Neural progenitor cell (in vitro differentiated cells): ENCODE results near the gene LYRM4. TPM values are rescaled to one million over a fixed set of nuclear protein-coding genes. Genes with fewer than 3 reads are reported as not detected.

ENCODE experiments used
- DNase-seq: peaks from one replicate; pipeline ENCODE4 v3.0.0-alpha.2; 2016; ENCODE audit warnings: low spot score
- H2AFZ ChIP-seq: fragments of 200-600 bp; sonication (generic); replicated peaks from 2 replicates; pipeline ENCODE4 v1.6.1; 2016; ENCODE audit warnings: antibody characterized with exemption
- H3F3A ChIP-seq: fragments of 200-600 bp; sonication (generic); 2 replicates; pipeline ENCODE4 v1.6.1; 2016; ENCODE audit warnings: antibody characterized with exemption, low read depth
- H3K27ac ChIP-seq: fragments of 200-600 bp; sonication (generic); 2 replicates; pipeline ENCODE4 v1.5.1; 2016; ENCODE audit warnings: mild to moderate bottlenecking
- H3K27me3 ChIP-seq: fragments of 200-600 bp; sonication (generic); 2 replicates; pipeline ENCODE4 v1.6.1; 2016; ENCODE audit warnings: mild to moderate bottlenecking, moderate library complexity
- H3K36me3 ChIP-seq: fragments of 200-600 bp; sonication (generic); 2 replicates; pipeline ENCODE4 v1.5.1; 2016
- H3K4me1 ChIP-seq: fragments of 200-600 bp; sonication (generic); 2 replicates; pipeline ENCODE4 v1.6.1; 2016; ENCODE audit warnings: mixed run types
- H3K4me2 ChIP-seq: fragments of 200-600 bp; sonication (generic); 2 replicates; pipeline ENCODE4 v1.6.1; 2016
- H3K4me3 ChIP-seq: fragments of 200-600 bp; sonication (generic); 2 replicates; pipeline ENCODE4 v1.5.1; 2016
- H3K79me2 ChIP-seq: fragments of 200-600 bp; sonication (generic); 2 replicates; pipeline ENCODE4 v1.6.1; 2016; ENCODE audit warnings: low read depth
- H3K9ac ChIP-seq: fragments of 200-600 bp; sonication (generic); 2 replicates; pipeline ENCODE4 v1.6.1; 2016
- H3K9me3 ChIP-seq: fragments of 200-600 bp; sonication (generic); 2 replicates; pipeline ENCODE4 v1.5.1; 2016; ENCODE audit warnings: low read depth
- H4K20me1 ChIP-seq: fragments of 200-600 bp; sonication (generic); 2 replicates; pipeline ENCODE4 v1.6.1; 2016; ENCODE audit warnings: low read depth
- H3K27ac Mint-ChIP-seq: 3 replicates; pipeline ENCODE4 v1.8.0; 2021; ENCODE audit warnings: mixed read lengths
- H3K27me3 Mint-ChIP-seq: 2 replicates; pipeline ENCODE4 v1.8.0; 2022; ENCODE audit warnings: low read depth, mild to moderate bottlenecking, inconsistent platforms, moderate library complexity, mixed read lengths; ENCODE audit not compliant: insufficient read depth
- H3K36me3 Mint-ChIP-seq: 3 replicates; pipeline ENCODE4 v1.8.0; 2021; ENCODE audit warnings: mixed read lengths
- H3K4me1 Mint-ChIP-seq: 3 replicates; pipeline ENCODE4 v1.8.0; 2021; ENCODE audit warnings: mixed read lengths
- H3K4me3 Mint-ChIP-seq: 3 replicates; pipeline ENCODE4 v1.8.0; 2021; ENCODE audit warnings: mild to moderate bottlenecking, moderate library complexity, mixed read lengths
- H3K9me3 Mint-ChIP-seq: 3 replicates; pipeline ENCODE4 v1.8.0; 2020; ENCODE audit warnings: mixed read lengths
- EZH2 ChIP-seq: fragments of 200-600 bp; sonication (generic); IDR thresholded peaks from 2 replicates; pipeline ENCODE4 v1.6.1; 2017; ENCODE audit warnings: antibody characterized with exemption, mild to moderate bottlenecking, moderate library complexity
- EZH2phosphoT487 ChIP-seq: fragments of 200-600 bp; sonication (generic); IDR thresholded peaks from 2 replicates; pipeline ENCODE4 v1.6.1; 2017; ENCODE audit warnings: antibody characterized with exemption
- total RNA-seq: library from RNA; depleted of rRNA; stranded (reverse); fragments of >200 nt; gene quantifications from 2 replicates; pipeline ENCODE4 v1.2.3, GENCODE V29; 2015; ENCODE audit warnings: low replicate concordance
- TF ChIP-seq, protein P1 (sequence below): fragments of 200-600 bp; sonication (generic); IDR thresholded peaks from 2 replicates; pipeline ENCODE4 v1.5.1; 2017; ENCODE audit warnings: antibody characterized with exemption, mild to moderate bottlenecking

LYRM4 gene
- total RNA-seq, 1 donor from 2014 or later: 23.9 TPM

DNA sequence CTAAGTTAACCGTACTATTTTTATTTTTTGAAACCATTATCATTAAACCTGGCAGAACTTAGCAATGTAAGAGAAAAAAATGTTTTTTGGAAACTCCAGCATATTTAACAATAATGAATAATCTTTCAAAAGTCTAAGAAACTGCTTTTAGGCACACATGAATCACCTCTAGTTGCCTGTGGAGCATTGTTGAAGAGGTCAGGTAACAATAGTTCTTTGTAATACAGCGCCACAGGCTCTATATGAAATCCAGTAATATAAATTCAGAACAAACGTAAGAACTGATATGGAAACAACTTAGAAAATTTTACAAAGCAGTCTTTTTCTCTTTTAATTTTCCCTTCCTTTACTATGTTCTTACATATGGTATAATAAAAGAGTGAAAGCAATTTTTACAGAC lies 10.3 kb downstream of the LYRM4 start:
- Histone ChIP-seq H4K20me1 (peaks cover 4% of the 10 kb centered on the region), H3K27me3 (no peaks in the 10 kb centered on the region), H3K4me3 (no peak overlapping the region), H3K36me3 (no peaks in the 10 kb centered on the region), H3K27ac (no peak overlapping the region), H3K9me3 (no peaks in the 10 kb centered on the region), H3K79me2 (peaks cover 46% of the 10 kb centered on the region), H2AFZ (no peak overlapping the region), H3K4me1 (no peaks in the 10 kb centered on the region), H3K9ac (no peak overlapping the region), H3F3A (no peaks in the 10 kb centered on the region), H3K4me2 (no peak overlapping the region)
- peaks cover 5% of the 10 kb centered on the region for H3K27me3 Mint-ChIP-seq
- H3K36me3 Mint-ChIP-seq: peaks cover 29% of the 10 kb centered on the region
- H3K4me3 Mint-ChIP-seq: no peak overlapping the region
- no peak for DNase-seq
- peaks cover 5% of the 10 kb centered on the region for H3K4me1 Mint-ChIP-seq
- no peak for TF ChIP-seq EZH2phosphoT487
- TF ChIP-seq, protein P1, sequence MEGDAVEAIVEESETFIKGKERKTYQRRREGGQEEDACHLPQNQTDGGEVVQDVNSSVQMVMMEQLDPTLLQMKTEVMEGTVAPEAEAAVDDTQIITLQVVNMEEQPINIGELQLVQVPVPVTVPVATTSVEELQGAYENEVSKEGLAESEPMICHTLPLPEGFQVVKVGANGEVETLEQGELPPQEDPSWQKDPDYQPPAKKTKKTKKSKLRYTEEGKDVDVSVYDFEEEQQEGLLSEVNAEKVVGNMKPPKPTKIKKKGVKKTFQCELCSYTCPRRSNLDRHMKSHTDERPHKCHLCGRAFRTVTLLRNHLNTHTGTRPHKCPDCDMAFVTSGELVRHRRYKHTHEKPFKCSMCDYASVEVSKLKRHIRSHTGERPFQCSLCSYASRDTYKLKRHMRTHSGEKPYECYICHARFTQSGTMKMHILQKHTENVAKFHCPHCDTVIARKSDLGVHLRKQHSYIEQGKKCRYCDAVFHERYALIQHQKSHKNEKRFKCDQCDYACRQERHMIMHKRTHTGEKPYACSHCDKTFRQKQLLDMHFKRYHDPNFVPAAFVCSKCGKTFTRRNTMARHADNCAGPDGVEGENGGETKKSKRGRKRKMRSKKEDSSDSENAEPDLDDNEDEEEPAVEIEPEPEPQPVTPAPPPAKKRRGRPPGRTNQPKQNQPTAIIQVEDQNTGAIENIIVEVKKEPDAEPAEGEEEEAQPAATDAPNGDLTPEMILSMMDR: no peak
- TF ChIP-seq EZH2: no peak
- no peak overlapping the region for H3K27ac Mint-ChIP-seq
- peaks cover 2% of the 10 kb centered on the region for H3K9me3 Mint-ChIP-seq

DNA sequence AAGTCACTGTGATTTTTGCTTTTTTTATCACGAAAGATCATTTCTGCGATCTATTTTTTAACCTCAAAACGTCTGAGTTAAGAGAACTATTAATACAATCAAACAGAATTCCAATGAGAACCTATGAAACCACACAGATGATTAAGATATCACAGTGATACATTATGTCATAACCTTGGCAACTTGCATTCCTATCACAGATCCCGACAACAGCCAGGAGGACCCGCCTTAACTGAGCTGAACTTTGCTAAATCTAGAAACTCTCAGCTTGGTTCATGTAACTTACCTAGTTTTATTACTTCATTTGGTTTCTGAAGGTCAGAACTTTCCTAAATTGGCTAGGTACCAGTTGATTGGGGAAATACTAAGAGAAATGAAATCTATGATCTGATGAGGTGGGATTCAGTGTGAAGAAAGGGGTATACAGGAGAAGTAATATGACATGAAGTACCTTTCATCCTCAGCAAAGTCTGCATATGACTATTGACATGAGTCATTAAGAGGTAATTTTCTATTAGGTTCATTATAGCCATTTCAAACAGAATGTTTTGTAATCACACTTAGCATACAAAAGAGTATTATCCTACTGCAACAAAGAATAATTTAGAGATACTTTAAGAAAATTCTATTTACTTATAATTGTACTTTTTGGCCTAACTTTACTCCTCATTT lies 11.2 kb downstream of the LYRM4 start:
- no peak overlapping the region for H3K4me2 ChIP-seq
- no peaks in the 10 kb centered on the region for H3K4me1 ChIP-seq
- TF ChIP-seq EZH2: no peak
- no peak for TF ChIP-seq EZH2phosphoT487
- TF ChIP-seq, protein P1: no peak
- H3K9ac ChIP-seq: no peak overlapping the region
- H3K36me3 ChIP-seq: no peaks in the 10 kb centered on the region
- Mint-ChIP-seq H3K36me3 (peaks cover 24% of the 10 kb centered on the region), H3K27me3 (peaks cover 4% of the 10 kb centered on the region), H3K27ac (no peak overlapping the region), H3K4me1 (peaks cover 5% of the 10 kb centered on the region), H3K4me3 (no peak overlapping the region), H3K9me3 (peaks cover 2% of the 10 kb centered on the region)
- H3K27ac ChIP-seq: no peak overlapping the region
- peaks cover 39% of the 10 kb centered on the region for H3K79me2 ChIP-seq
- peaks cover 4% of the 10 kb centered on the region for H4K20me1 ChIP-seq
- H3K9me3 ChIP-seq: no peaks in the 10 kb centered on the region
- no peaks in the 10 kb centered on the region for H3K27me3 ChIP-seq
- H2AFZ ChIP-seq: no peak overlapping the region
- DNase-seq: no peak
- no peak overlapping the region for H3K4me3 ChIP-seq
- no peaks in the 10 kb centered on the region for H3F3A ChIP-seq

DNA sequence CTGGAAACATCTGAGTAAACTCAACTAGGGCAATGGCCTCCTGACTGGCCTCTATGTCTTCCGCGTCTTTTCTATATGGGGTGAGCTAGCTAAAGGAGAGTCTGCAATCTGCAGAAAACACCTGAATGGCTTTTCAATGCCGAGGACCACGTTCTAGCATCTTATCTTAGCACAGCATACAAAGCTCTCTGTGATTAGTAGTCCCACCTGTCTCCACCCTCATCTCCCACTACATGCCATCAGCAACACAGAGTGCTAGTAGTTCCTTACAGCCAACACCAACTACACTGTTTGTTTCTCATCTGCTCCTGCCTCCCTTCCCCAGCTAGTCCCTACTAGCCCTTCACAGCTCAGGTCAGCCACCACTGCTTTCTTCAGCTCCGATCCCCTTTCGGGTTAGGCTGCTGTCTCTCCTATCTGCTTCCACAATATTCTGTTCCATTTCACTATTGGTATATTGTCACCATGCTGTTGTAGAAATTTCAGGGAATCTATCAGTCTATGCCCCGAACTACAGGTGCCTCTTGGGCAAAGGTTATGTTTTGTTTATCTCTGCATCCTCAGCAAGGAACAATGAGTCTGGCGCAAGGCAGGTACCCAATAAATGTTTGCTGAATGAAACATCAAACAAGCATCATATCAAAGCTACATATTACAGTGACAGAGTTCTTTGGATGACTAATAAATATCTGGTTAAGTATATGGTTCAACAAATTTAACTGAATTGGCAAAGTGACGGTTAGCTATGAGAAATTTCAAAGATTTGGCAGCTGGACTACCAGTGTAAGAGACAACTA lies 12.2 kb downstream of the LYRM4 start:
- Mint-ChIP-seq H3K27me3 (peaks cover 3% of the 10 kb centered on the region), H3K4me1 (peaks cover 5% of the 10 kb centered on the region), H3K9me3 (peaks cover 2% of the 10 kb centered on the region), H3K4me3 (no peak overlapping the region), H3K36me3 (peaks cover 26% of the 10 kb centered on the region), H3K27ac (no peak overlapping the region)
- H3K4me1 ChIP-seq: no peaks in the 10 kb centered on the region
- no peak overlapping the region for H2AFZ ChIP-seq
- H3K4me3 ChIP-seq: no peak overlapping the region
- no peaks in the 10 kb centered on the region for H3K27me3 ChIP-seq
- H3K27ac ChIP-seq: no peak overlapping the region
- no peaks in the 10 kb centered on the region for H3K9me3 ChIP-seq
- no peak for DNase-seq
- peaks cover 4% of the 10 kb centered on the region for H4K20me1 ChIP-seq
- H3K4me2 ChIP-seq: no peak overlapping the region
- peaks cover 43% of the 10 kb centered on the region for H3K79me2 ChIP-seq
- no peak overlapping the region for H3K9ac ChIP-seq
- no peaks in the 10 kb centered on the region for H3F3A ChIP-seq
- no peaks in the 10 kb centered on the region for H3K36me3 ChIP-seq
- TF ChIP-seq EZH2phosphoT487 (no peak), EZH2 (no peak)
- TF ChIP-seq, protein P1: no peak
